Naive thymus-derived CD4-positive, alpha-beta T cell (primary cell): Measurements from ENCODE around the gene CTRL. TPM values are rescaled to one million over a fixed set of nuclear protein-coding genes. Genes with fewer than 3 reads are reported as not detected.

ENCODE experiments used
- ATAC-seq: fragments of 150-1000 bp; cut with Tn5 transposase; 2 replicates; pipeline ENCODE4 v1.10.0; 2021; ENCODE audit warnings: mild to moderate bottlenecking, moderate library complexity
- CTCF ChIA-PET: fragments of 350-600 bp; sonication (Branson Sonifier 250); formaldehyde crosslinking; loops from one replicate; lab custom pipeline; 2021; ENCODE audit warnings: antibody characterized with exemption; lab: Charles Lee
- POLR2A ChIA-PET: fragments of 350-600 bp; sonication (Branson Sonifier 250); formaldehyde crosslinking; loops from one replicate; lab custom pipeline; 2021; ENCODE audit warnings: antibody characterized with exemption, inconsistent platforms; lab: Charles Lee
- DNase-seq, 9 donors: peaks; one replicate each; pipeline versions ENCODE4 v3.0.0 to v3.0.0-alpha.2; 2020 to 2022; ENCODE audit warnings: mixed read lengths in 1 of 9
- H3K27ac ChIP-seq: one replicate; pipeline ENCODE4 v1.7.0; 2013; ENCODE audit warnings: mild to moderate bottlenecking, low read depth, low read length, moderate library complexity
- H3K27me3 ChIP-seq, 2 donors: one replicate each; pipeline ENCODE4 v1.7.0; 2013; ENCODE audit warnings: low read length in 2 of 2, mild to moderate bottlenecking in 2 of 2, moderate library complexity in 2 of 2; ENCODE audit not compliant: control insufficient read depth in 2 of 2, insufficient read depth in 2 of 2
- H3K36me3 ChIP-seq, 3 experiments: 1 replicate in 2 of 3; 2 replicates in 1 of 3; pipeline ENCODE4 v1.7.0; 2013; ENCODE audit warnings: low read length in 3 of 3, mild to moderate bottlenecking in 3 of 3, moderate library complexity in 1 of 3; ENCODE audit not compliant: insufficient read depth in 3 of 3, control insufficient read depth in 2 of 3
- H3K4me1 ChIP-seq, 2 donors: one replicate each; pipeline ENCODE4 v1.7.0; 2013; ENCODE audit warnings: low read length in 2 of 2, mild to moderate bottlenecking in 2 of 2, moderate library complexity in 1 of 2; ENCODE audit not compliant: control insufficient read depth in 2 of 2, insufficient read depth in 2 of 2
- H3K4me3 ChIP-seq: 2 replicates; pipeline ENCODE4 v1.7.0; 2013; ENCODE audit warnings: mild to moderate bottlenecking, low read length
- H3K9me3 ChIP-seq, 3 experiments: 1 replicate in 2 of 3; 2 replicates in 1 of 3; pipeline ENCODE4 v1.7.0; 2013; ENCODE audit warnings: low read length in 3 of 3; ENCODE audit not compliant: control insufficient read depth in 2 of 3
- H3K27ac Mint-ChIP-seq, 9 donors: one replicate each; pipeline ENCODE4 v1.8.0; 2020 to 2022; ENCODE audit warnings: mixed read lengths in 9 of 9, mild to moderate bottlenecking in 8 of 9, moderate library complexity in 5 of 9, inconsistent platforms in 2 of 9
- H3K27me3 Mint-ChIP-seq, 5 donors: one replicate each; pipeline ENCODE4 v1.8.0; 2021 to 2022; ENCODE audit warnings: mixed read lengths in 5 of 5, mild to moderate bottlenecking in 1 of 5
- H3K36me3 Mint-ChIP-seq, 5 donors: one replicate each; pipeline ENCODE4 v1.8.0; 2020 to 2022; ENCODE audit warnings: mixed read lengths in 5 of 5, mild to moderate bottlenecking in 3 of 5, inconsistent platforms in 1 of 5
- H3K4me1 Mint-ChIP-seq, 7 donors: one replicate each; pipeline ENCODE4 v1.8.0; 2020 to 2022; ENCODE audit warnings: mixed read lengths in 7 of 7, mild to moderate bottlenecking in 3 of 7, inconsistent platforms in 1 of 7
- H3K4me3 Mint-ChIP-seq, 10 donors: one replicate each; pipeline ENCODE4 v1.8.0; 2020 to 2022; ENCODE audit warnings: mild to moderate bottlenecking in 10 of 10, mixed read lengths in 10 of 10, moderate library complexity in 6 of 10, inconsistent platforms in 2 of 10
- H3K9me3 Mint-ChIP-seq, 11 donors: one replicate each; pipeline ENCODE4 v1.8.0; 2020 to 2022; ENCODE audit warnings: mixed read lengths in 11 of 11, mild to moderate bottlenecking in 4 of 11, inconsistent platforms in 1 of 11, moderate library complexity in 1 of 11
- intact Hi-C, 2 donors: fragments of 100-400 bp; cut with micrococcal nuclease; formaldehyde crosslinking; loops; one replicate each; pipeline ENCODE4 v1.15.1; 2023
- polyA plus RNA-seq, 2 donors: library from polyadenylated mRNA; unstranded; fragments of 300-500 nt; fragmentation: Illumina TruSeq; gene quantifications; one replicate each; pipeline ENCODE4 v1.2.3, GENCODE V29; 2021
- total RNA-seq, 6 experiments: library from RNA in 5 of 6; stranded (reverse) in 5 of 6; gene quantifications; 1 replicate in 5 of 6; 2 replicates in 1 of 6; pipeline ENCODE4 v1.2.3 and lab custom pipeline; 2021 to 2026

The CTRL gene
- total and polyA plus RNA-seq, 7 experiments from 2014 or later = 1.3 to 15.1 (median 7.9) TPM

DNA sequence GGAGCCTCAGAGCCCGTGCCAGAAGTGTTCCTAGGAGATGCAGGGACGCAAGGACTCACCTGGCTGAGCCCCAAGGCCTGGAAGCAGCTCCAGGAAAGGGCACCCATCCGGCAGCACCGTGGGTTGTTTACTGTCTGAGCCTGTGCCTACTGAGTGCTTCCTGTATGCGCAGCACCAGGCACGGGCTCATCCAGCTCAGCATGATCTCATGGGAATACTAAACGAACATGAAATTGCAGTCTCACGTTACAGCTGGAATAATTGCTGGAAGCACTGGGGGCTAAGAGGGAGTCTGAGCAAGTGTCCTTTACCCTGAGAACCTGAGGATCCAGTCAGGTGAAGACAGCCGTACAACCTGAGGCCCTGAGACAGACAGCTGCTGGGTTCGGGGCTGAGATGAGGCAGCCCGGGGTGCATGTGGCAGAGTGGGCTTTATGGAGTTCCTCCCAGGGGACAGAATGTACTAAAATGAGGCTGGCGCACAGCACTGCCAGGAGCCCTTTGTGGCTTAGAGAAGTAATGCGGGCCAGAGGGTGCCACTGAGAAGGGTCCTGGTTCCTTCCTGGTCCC is 5.4 kb downstream of the CTRL start:
- H3K36me3 Mint-ChIP-seq = peaks cover 0 to 4% (median 0%) of the 10 kb centered on the region in 5 donors
- peak overlapping the region in 4 of 9 donors; percentile 14 to 86 (median 55) for H3K27ac Mint-ChIP-seq
- H3K27me3 Mint-ChIP-seq = no peaks in the 10 kb centered on the region
- Histone ChIP-seq H3K4me1 (no peaks in the 10 kb centered on the region), H3K9me3 (no peaks in the 10 kb centered on the region), H3K27ac (no peak overlapping the region), H3K4me3 (no peak overlapping the region), H3K36me3 (peaks cover 0 to 59% (median 0%) of the 10 kb centered on the region in 3 experiments), H3K27me3 (no peaks in the 10 kb centered on the region)
- intact Hi-C loops = no loop called here
- H3K4me1 Mint-ChIP-seq = peaks cover 0 to 22% (median 12%) of the 10 kb centered on the region in 7 donors
- DNase-seq (no peak), ATAC-seq (no peak)
- peak overlapping the region in 2 of 10 donors; percentile 20 to 24 for H3K4me3 Mint-ChIP-seq
- no peaks in the 10 kb centered on the region for H3K9me3 Mint-ChIP-seq
- CTCF ChIA-PET = interaction anchor here (0.6 to 1.9 kb wide), 5 partner anchors 43 to 405 kb away, joined by 3 to 7 read pairs (median 3); partner anchors contain the start of genes DDX28 and DUS2
- POLR2A ChIA-PET = interaction anchor here (0.6 to 0.8 kb wide), 2 partner anchors 32 to 362 kb away, joined by 3 read pairs; no protein-coding TSS in a partner anchor

DNA sequence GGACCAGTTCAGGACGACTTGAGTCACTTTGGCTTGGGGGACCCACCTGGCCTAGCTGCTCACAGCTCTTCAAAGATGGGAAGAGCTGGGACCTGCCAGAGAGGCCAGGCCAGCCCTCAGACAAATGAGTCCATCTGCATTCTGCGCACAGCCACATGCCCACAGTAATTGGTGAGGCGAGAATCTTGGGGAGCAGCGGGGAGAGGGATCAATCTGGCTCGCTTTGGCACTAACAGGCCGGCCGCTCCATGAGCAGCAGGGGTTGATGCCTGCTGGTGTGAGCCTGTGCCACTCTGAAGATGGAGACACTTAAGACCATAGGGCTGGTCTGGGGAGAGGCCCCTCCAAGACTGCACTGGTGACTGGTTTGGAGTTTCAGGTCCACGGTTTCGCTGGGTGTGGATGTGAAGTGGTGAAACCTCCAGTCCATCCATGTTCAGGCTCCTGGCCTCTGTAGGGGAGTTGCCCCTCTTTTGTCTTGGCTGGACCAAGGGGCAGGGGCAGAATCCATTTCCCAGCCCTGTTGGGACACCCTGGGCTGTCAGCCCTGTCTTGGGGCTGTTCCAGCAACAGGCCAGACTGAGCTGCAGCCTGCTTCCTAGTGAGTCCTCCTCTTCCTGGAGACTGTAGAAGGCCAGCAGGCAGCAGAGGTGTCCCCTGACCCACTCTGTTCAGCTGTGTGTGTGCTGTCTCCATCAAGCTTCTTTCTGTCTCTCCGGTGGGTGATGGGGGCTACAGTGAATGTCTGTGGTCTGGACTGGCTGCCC is 7.3 kb downstream of the CTRL start:
- H3K27me3 Mint-ChIP-seq = no peaks in the 10 kb centered on the region
- peaks cover 0 to 45% (median 0%) of the 10 kb centered on the region in 3 experiments for H3K36me3 ChIP-seq
- no peaks in the 10 kb centered on the region for H3K9me3 Mint-ChIP-seq
- no peaks in the 10 kb centered on the region for H3K4me1 ChIP-seq
- ATAC-seq (no peak), DNase-seq (no peak)
- no peak overlapping the region for H3K4me3 Mint-ChIP-seq
- peaks cover 0 to 7% (median 0%) of the 10 kb centered on the region in 5 donors for H3K36me3 Mint-ChIP-seq
- H3K27ac Mint-ChIP-seq = peak overlapping the region in 4 of 9 donors; percentile 5 to 49 (median 32)
- intact Hi-C loops = no loop called here
- no peak overlapping the region for H3K4me3 ChIP-seq
- H3K4me1 Mint-ChIP-seq = peaks cover 0 to 22% (median 15%) of the 10 kb centered on the region in 7 donors
- CTCF ChIA-PET = interaction anchor here (1.8 kb wide), 1 partner anchor 41 kb away, joined by 5 read pairs; no protein-coding TSS in a partner anchor
- H3K27me3 ChIP-seq = no peaks in the 10 kb centered on the region
- no peak overlapping the region for H3K27ac ChIP-seq
- H3K9me3 ChIP-seq = no peaks in the 10 kb centered on the region
- POLR2A ChIA-PET = no interaction called here

DNA sequence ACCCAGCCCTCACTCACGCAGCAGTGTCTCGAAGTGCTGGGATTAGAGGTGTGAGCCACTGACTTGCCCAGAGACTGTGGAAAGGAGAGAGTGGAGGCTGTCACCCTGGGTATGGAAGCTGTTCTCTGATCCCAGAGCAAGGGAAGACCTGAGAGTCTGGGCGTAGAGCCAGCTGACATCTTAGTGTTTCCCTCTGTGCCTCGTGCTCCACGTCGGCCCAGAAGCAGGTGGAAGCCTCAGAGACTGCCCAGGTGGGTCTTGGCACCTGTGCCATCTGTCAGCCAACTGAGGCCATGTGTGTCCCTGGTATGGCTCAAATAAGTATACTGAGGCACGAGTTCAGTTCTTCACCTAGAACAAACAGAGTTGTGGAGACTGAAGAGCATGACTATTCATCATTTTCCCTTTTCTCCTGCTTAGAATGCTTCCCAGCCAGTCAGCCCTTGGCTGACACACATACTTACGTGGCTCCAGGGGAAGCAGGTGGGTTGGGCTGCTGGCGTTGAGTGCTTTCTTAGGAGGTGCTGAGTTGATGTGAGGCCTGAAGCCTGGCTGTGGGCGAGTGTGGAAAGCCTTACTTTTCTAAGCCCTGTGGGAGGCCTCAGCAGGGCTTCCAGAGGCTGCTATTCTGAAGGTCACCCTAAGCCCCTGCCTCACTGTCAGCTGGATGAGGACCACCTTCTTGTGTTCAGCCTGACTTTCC is 8.1 kb downstream of the CTRL start:
- Histone ChIP-seq H3K9me3 (no peaks in the 10 kb centered on the region), H3K27me3 (no peaks in the 10 kb centered on the region), H3K36me3 (peaks cover 0 to 45% (median 0%) of the 10 kb centered on the region in 3 experiments), H3K27ac (no peak overlapping the region), H3K4me3 (no peak overlapping the region), H3K4me1 (no peaks in the 10 kb centered on the region)
- H3K27me3 Mint-ChIP-seq = no peaks in the 10 kb centered on the region
- no peaks in the 10 kb centered on the region for H3K9me3 Mint-ChIP-seq
- peak overlapping the region in 4 of 9 donors; percentile 12 to 36 (median 21) for H3K27ac Mint-ChIP-seq
- ChIA-PET CTCF (interaction anchor here (1.8 kb wide), 1 partner anchor 40 kb away, joined by 5 read pairs; no protein-coding TSS in a partner anchor), POLR2A (no interaction called here)
- H3K4me1 Mint-ChIP-seq = peaks cover 0 to 21% (median 14%) of the 10 kb centered on the region in 7 donors
- no peak overlapping the region for H3K4me3 Mint-ChIP-seq
- H3K36me3 Mint-ChIP-seq = peaks cover 0 to 7% (median 0%) of the 10 kb centered on the region in 5 donors
- no peak for ATAC-seq
- DNase-seq = no peak
- intact Hi-C loops = no loop called here

DNA sequence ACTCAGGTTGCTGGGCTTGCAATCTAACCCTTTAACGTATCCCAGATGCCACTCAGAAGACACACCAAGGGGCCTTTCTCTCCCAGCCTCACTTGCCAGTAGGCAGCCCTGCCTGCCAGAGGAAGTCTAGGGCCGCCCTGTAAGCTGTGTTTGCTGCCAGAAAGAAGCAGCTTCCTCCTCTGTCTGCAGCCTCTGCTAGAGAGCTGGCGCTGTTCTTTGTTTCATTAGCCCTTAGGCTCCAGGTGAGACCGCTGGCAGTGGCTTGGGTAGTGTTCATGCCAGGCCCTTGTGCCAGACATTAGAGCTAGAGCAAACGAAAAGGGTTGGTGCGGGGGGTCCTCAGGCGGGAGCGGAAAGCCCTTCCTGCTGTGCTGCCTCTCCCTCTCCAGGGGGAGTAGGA is 8.9 kb downstream of the CTRL start:
- Histone ChIP-seq H3K36me3 (peaks cover 0 to 47% (median 0%) of the 10 kb centered on the region in 3 experiments), H3K4me3 (no peak overlapping the region), H3K27ac (no peak overlapping the region), H3K4me1 (no peaks in the 10 kb centered on the region), H3K27me3 (no peaks in the 10 kb centered on the region), H3K9me3 (no peaks in the 10 kb centered on the region)
- Mint-ChIP-seq H3K27ac (peak overlapping the region in 2 of 9 donors; percentile 55 to 69), H3K27me3 (no peaks in the 10 kb centered on the region), H3K4me3 (no peak overlapping the region), H3K4me1 (peaks cover under 1 to 19% (median 17%) of the 10 kb centered on the region in 7 donors), H3K36me3 (peaks cover 0 to 3% (median 0%) of the 10 kb centered on the region in 5 donors), H3K9me3 (no peaks in the 10 kb centered on the region)
- POLR2A ChIA-PET = interaction anchor here (1.2 kb wide), 1 partner anchor 8 kb away, joined by 5 read pairs; no protein-coding TSS in a partner anchor
- no peak for ATAC-seq
- no peak for DNase-seq
- CTCF ChIA-PET = no interaction called here
- intact Hi-C loops = no loop called here

DNA sequence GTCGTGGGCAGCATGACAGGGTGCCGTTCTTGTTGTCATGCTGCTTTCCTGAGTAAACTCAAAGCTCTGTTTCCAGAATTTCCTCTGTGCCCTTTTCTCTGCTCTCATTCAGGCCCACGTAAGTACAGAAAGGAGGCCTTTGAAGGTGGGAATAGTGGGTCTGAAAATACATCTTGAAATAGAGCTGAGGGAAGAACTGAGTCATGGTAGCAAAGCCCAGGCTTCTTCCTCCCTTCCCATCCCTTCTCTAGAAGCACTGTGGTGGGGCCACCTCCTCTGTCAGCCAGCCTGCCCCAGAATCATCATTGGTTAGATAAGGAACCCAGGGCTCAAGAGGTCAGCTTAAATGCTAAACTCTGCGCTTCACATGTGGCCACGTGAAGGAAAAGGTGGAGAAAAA is 9.4 kb downstream of the CTRL start:
- Histone ChIP-seq H3K4me3 (no peak overlapping the region), H3K36me3 (peaks cover 0 to 46% (median 0%) of the 10 kb centered on the region in 3 experiments), H3K27ac (no peak overlapping the region), H3K9me3 (no peaks in the 10 kb centered on the region), H3K4me1 (no peaks in the 10 kb centered on the region), H3K27me3 (no peaks in the 10 kb centered on the region)
- Mint-ChIP-seq H3K27me3 (no peaks in the 10 kb centered on the region), H3K27ac (peak overlapping the region in 6 of 9 donors; percentile 17 to 74 (median 29)), H3K4me1 (peaks cover 5 to 24% (median 22%) of the 10 kb centered on the region in 7 donors), H3K4me3 (no peak overlapping the region), H3K9me3 (no peaks in the 10 kb centered on the region), H3K36me3 (peaks cover 0 to 8% (median 0%) of the 10 kb centered on the region in 5 donors)
- intact Hi-C loops = no loop called here
- ATAC-seq (no peak), DNase-seq (no peak)
- CTCF ChIA-PET = no interaction called here
- POLR2A ChIA-PET = interaction anchor here (1.0 to 1.2 kb wide), 2 partner anchors 9 to 20 kb away, joined by 5 read pairs; no protein-coding TSS in a partner anchor

DNA sequence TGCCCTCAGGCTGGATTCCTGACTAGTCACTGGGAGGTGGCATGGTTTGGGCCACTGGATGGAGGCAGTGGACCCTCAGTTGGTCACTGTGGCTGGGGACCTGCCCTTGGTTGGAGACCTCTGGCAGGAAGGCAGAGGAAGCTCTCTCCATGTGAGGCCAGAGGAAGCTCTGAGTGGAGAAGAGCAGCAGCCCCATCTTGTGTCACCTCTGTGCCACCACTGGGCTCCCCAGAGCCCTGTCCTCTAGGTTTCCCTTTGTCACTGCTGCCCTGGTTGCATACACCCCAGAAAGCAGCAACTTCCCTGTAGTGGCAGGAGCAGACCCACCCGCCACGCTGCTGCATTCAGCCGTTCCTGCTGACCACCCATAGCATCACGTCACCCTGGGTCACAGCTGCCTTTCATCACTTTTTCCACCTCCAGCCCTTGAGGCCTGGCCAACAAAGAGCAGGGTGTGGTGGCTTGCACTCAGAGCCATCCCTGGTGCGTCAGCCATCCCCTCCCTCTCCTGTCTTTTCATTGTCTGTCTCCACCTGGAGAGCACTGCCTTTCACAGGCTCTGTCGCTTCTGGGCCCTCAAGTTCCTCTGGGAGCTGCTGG is 11.9 kb downstream of the CTRL start:
- peak overlapping the region in 1 of 9 donors; percentile 5 for H3K27ac Mint-ChIP-seq
- no peak for DNase-seq
- peaks cover 21 to 45% (median 40%) of the 10 kb centered on the region in 7 donors for H3K4me1 Mint-ChIP-seq
- H3K9me3 ChIP-seq = no peaks in the 10 kb centered on the region
- POLR2A ChIA-PET = interaction anchor here (0.6 to 0.9 kb wide), 3 partner anchors 103 to 399 kb away, joined by 3 to 5 read pairs (median 3); partner anchors contain the start of genes DDX28 and DUS2
- H3K27me3 ChIP-seq = no peaks in the 10 kb centered on the region
- no peak overlapping the region for H3K27ac ChIP-seq
- peaks cover 0 to 57% (median 0%) of the 10 kb centered on the region in 3 experiments for H3K36me3 ChIP-seq
- ATAC-seq = no peak
- H3K4me3 Mint-ChIP-seq = no peak overlapping the region
- intact Hi-C loops = no loop called here
- CTCF ChIA-PET = interaction anchor here (0.6 to 1.1 kb wide), 2 partner anchors 248 to 399 kb away, joined by 4 to 5 read pairs; no protein-coding TSS in a partner anchor
- H3K36me3 Mint-ChIP-seq = peaks cover 0 to 18% (median 0%) of the 10 kb centered on the region in 5 donors
- no peak overlapping the region for H3K4me3 ChIP-seq
- no peaks in the 10 kb centered on the region for H3K27me3 Mint-ChIP-seq
- H3K4me1 ChIP-seq = no peaks in the 10 kb centered on the region
- H3K9me3 Mint-ChIP-seq = no peaks in the 10 kb centered on the region
